ENCODE results near the gene GNB1. TPM values are rescaled to one million over a fixed set of nuclear protein-coding genes. Genes with fewer than 3 reads are reported as not detected.
"Not testable (repeated sequence)": the region's sequence is repeated elsewhere in the genome, so short reads cannot be mapped to it uniquely, and the experiment has no call there.

The GNB1 gene
- polyA plus RNA-seq, 1 experiment: 400 TPM

DNA sequence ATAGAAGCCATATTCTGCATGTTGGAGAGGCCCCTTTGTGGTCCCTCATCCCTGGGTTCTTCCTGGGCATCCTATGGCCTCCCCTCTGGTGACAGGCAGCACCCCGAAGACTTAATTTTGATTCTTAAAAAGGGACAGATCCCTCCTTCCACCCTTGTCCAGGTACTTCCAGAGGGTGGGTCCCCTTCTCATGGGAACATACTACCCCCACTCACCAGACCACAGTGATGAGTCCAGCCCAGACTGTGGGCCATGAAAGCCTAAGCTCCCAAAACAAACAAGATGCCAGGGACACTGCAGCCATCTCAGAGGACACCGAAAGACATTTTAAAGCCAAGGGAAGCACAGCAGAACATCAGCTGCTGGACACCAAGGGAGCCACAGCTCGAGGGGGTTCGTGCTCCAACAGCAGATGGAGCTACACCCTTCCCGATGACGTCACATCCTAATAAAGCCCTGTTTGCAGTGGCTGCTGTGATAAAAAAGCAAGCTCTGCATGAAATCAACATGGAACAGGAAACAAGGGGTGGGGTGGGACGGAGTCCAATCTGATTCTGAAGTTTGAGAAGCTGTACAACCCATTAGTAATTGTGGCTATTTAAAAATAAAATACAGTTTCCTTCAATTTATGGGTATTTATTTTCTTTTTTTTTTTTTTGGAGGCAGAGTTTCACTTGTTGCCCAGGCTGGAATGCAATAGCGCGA is 32.4 kb downstream of the GNB1 start:
- no peaks in the 10 kb centered on the region for H3K27me3 ChIP-seq (ENCODE audit: control insufficient read depth, insufficient read depth, low read length)
- CTCF ChIA-PET: interaction anchor here (0.7 to 1.2 kb wide), 4 partner anchors 9 to 47 kb away, joined by 3 to 6 read pairs (median 5); no protein-coding TSS in a partner anchor

GRCh38 chr1:1857096-1857703 is 33.7 kb downstream of the GNB1 start:
- Histone ChIP-seq H3K27ac (ENCODE audit: low read depth, low read length) (no peak overlapping the region), H3K27me3 (ENCODE audit: control insufficient read depth, insufficient read depth, low read length) (no peaks in the 10 kb centered on the region), H3K9me3 (ENCODE audit: control insufficient read depth, insufficient read depth, low read length) (no peaks in the 10 kb centered on the region; the same call in 1 of the 2 replicates), H3K4me3 (ENCODE audit: low read depth, low read length) (no peak overlapping the region)
- DNase-seq (ENCODE audit: low read depth, low spot score): no peak
- CTCF ChIA-PET: no interaction called here
- POLR2A ChIA-PET: no interaction called here
- TF ChIP-seq CTCF (IDR thresholded peaks at IDR 0.05; ENCODE audit: low read depth, low read length): no peak

More for the DNA sequence above, 32.4 kb downstream of the GNB1 start:
- POLR2A ChIA-PET: interaction anchor here (0.7 kb wide), 1 partner anchor 82 kb away, joined by 3 read pairs; no protein-coding TSS in a partner anchor
- DNase-seq (ENCODE audit: low read depth, low spot score): no peak
- peak; percentile 33 for TF ChIP-seq CTCF (IDR thresholded peaks at IDR 0.05; ENCODE audit: low read depth, low read length)
- peak overlapping the region; percentile 39 for H3K27ac ChIP-seq (ENCODE audit: low read depth, low read length)
- no peak overlapping the region for H3K4me3 ChIP-seq (ENCODE audit: low read depth, low read length)
- H3K9me3 ChIP-seq (ENCODE audit: control insufficient read depth, insufficient read depth, low read length): no peaks in the 10 kb centered on the region; the same call in 1 of the 2 replicates

- CTCF ChIA-PET; H3K27ac ChIP-seq (ENCODE audit: low read depth, low read length): not testable (repeated sequence)
- POLR2A ChIA-PET: interaction anchor here (0.6 kb wide), 1 partner anchor 36 kb away, joined by 4 read pairs; no protein-coding TSS in a partner anchor
Observed at GRCh38 chr1:1856161-1856560, 34.7 kb downstream of the GNB1 start.

DNA sequence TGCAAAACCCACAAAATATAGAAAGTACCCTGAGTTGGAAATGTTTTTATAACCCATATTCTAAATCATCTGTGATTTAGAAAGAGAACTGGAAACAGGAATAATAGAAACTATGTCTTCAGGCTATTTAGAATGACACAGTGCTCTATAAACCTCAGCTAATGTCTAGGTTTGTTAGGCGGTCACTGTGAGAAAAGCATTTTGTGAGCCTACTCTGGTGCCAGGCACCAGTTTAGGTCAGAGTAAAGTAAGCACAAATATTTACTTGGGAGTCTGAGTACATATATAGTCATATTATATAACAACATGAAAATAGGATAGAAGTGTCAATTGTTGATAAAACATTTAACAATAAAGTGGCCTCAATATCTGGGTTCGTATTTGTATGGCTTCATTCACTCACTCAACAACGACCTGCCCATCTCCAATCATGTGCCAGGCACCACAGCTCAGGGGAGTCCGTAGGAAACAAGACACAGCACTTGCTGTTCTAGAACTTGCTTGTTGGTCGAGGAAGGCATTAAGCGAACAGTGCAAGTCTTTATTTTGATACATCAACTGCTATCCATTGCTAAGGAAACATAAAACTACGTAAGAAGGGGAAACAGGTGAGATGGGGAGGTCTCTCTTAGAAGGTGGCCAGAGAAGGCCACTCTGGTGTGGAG is 37.2 kb downstream of the GNB1 start:
- no peak overlapping the region for H3K27ac ChIP-seq (ENCODE audit: low read depth, low read length)
- DNase-seq (ENCODE audit: low read depth, low spot score): no peak
- ChIA-PET POLR2A (no interaction called here), CTCF (interaction anchor here (1.3 kb wide), 1 partner anchor 11 kb away, joined by 3 read pairs; no protein-coding TSS in a partner anchor)
- no peaks in the 10 kb centered on the region for H3K27me3 ChIP-seq (ENCODE audit: control insufficient read depth, insufficient read depth, low read length)
- no peaks in the 10 kb centered on the region for H3K9me3 ChIP-seq (ENCODE audit: control insufficient read depth, insufficient read depth, low read length)
- no peak for TF ChIP-seq CTCF (IDR thresholded peaks at IDR 0.05; ENCODE audit: low read depth, low read length)
- H3K4me3 ChIP-seq (ENCODE audit: low read depth, low read length): no peak overlapping the region

More at GRCh38 chr1:1856161-1856560, 34.7 kb downstream of the GNB1 start:
- DNase-seq (ENCODE audit: low read depth, low spot score); H3K4me3 ChIP-seq (ENCODE audit: low read depth, low read length); H3K27me3 ChIP-seq (ENCODE audit: control insufficient read depth, insufficient read depth, low read length); H3K9me3 ChIP-seq (ENCODE audit: control insufficient read depth, insufficient read depth, low read length): not testable (repeated sequence)

DNA sequence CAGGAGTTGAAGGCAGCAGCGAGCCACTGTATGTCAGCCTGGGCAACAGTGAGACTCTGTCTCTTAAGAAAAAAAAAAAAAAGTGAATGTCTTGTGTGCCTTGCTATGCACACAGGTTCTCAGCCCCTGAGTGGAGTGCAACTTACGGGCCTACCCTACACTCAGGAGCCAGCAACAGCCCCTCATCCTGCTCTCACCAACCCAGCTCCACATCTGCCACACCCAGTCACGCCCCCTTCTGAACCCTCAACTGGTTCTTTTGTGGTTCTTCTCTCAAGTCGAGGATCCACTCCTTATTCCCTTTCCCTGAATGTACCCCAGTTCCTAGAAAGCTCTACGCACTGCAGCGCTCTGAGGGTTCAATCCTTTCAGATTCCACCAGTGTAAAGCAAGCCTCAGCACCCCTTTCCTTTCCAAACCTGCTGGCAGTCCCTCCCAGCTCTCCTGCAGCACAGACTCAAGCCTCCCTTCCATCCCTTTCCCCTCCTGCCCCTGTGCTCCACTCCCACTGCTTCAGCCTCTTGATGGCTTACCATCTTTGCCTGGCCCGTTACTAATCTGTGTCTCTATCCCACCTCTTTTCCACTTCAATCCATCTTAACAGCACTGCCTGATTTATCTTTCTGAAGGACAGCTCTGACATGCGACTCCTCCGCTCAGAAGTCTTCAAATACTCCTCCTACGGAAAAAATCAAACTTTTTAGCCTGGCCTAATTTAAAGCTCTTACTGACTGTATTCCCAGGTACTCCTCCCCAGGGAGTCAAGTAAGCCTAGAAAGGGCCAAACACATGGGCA is 38.1 kb downstream of the GNB1 start:
- CTCF ChIA-PET: no interaction called here
- TF ChIP-seq CTCF (IDR thresholded peaks at IDR 0.05; ENCODE audit: low read depth, low read length): no peak
- POLR2A ChIA-PET: interaction anchor here (0.6 kb wide), 1 partner anchor 32 kb away, joined by 3 read pairs; no protein-coding TSS in a partner anchor
- no peak overlapping the region for H3K4me3 ChIP-seq (ENCODE audit: low read depth, low read length)
- DNase-seq (ENCODE audit: low read depth, low spot score): no peak
- H3K27ac ChIP-seq (ENCODE audit: low read depth, low read length): no peak overlapping the region
- H3K27me3 ChIP-seq (ENCODE audit: control insufficient read depth, insufficient read depth, low read length): no peaks in the 10 kb centered on the region
- no peaks in the 10 kb centered on the region for H3K9me3 ChIP-seq (ENCODE audit: control insufficient read depth, insufficient read depth, low read length)

Measured in AG04450 (cell line).